Measurements from ENCODE around the gene RAD51. TPM values are rescaled to one million over a fixed set of nuclear protein-coding genes. Genes with fewer than 3 reads are reported as not detected.

RAD51 gene
- total and polyA plus RNA-seq, 2 of the 8 experiments (the other 6 are each of a cell fraction or from before 2014, with no cell fraction given), result 32.2 to 42.4 TPM

GRCh38 chr15:40688932-40689799 lies 5.8 kb upstream of the RAD51 start (continued):
- no peak for TF ChIP-seq TAF1 (IDR thresholded peaks at IDR 0.05; ENCODE audit: low read depth, low read length)
- no peak for TF ChIP-seq RAD21 (IDR thresholded peaks at IDR 0.05 in 1 of 2, conservative IDR thresholded peaks at IDR 0.05 in 1 of 2; ENCODE audit: low read depth in 2 of 2, low read length in 2 of 2)
- TF ChIP-seq KDM4A (IDR thresholded peaks at IDR 0.05; ENCODE audit: low read depth, low read length, severe bottlenecking), result no peak
- no peak for TF ChIP-seq CTBP2 (IDR thresholded peaks at IDR 0.05; ENCODE audit: borderline replicate concordance, insufficient read depth, insufficient read length, low read length)
- TF ChIP-seq ATF2 (IDR thresholded peaks at IDR 0.05; ENCODE audit: low read length), result no peak
- TF ChIP-seq JUND (IDR thresholded peaks at IDR 0.05; ENCODE audit: low read length), result no peak
- TF ChIP-seq BRCA1 (IDR thresholded peaks at IDR 0.05; ENCODE audit: low read depth, low read length), result no peak
